Loucy (cell line): ENCODE results near the gene BLOC1S6.

Source experiments
- CTCF ChIP-seq: fragments of 200-600 bp; sonication (generic); conservative IDR thresholded peaks from 2 replicates; pipeline ENCODE4 v1.5.1; 2014; ENCODE audit warnings: mild to moderate bottlenecking, antibody characterized with exemption, low read length
- EZH2phosphoT487 ChIP-seq: fragments of 200-600 bp; IDR thresholded peaks from 2 replicates; pipeline ENCODE4 v1.6.1; 2018; ENCODE audit warnings: antibody characterized with exemption, mild to moderate bottlenecking, moderate library complexity, borderline replicate concordance

GRCh38 chr15:45551676-45552075 is 35.5 kb upstream of the BLOC1S6 start:
- TF ChIP-seq CTCF (no peak), EZH2phosphoT487 (no peak)
